SK-N-SH (cell line): ENCODE data around the gene SIRPA. TPM values are rescaled to one million over a fixed set of nuclear protein-coding genes. Genes with fewer than 3 reads are reported as not detected.

Experiments used
- CTCF ChIA-PET: fragments of 300-600, 350-600 bp; formaldehyde crosslinking; extraction: SDS; loops from one replicate; lab custom pipeline; 2021; lab: Yijun Ruan, JAX
- POLR2A ChIA-PET: fragments of 350-600 bp; sonication (Branson Sonifier 250); formaldehyde crosslinking; extraction: SDS; loops from one replicate; lab custom pipeline; 2020; ENCODE audit warnings: antibody characterized with exemption, inconsistent platforms; lab: Yijun Ruan, JAX
- DNase-seq: peaks from one replicate; pipeline ENCODE4 v3.0.0; 2012
- H2AFZ ChIP-seq: fragments of 200-600 bp; sonication (generic); 2 replicates; pipeline ENCODE4 v1.8.1; 2016; ENCODE audit warnings: antibody characterized with exemption, mild to moderate bottlenecking, low read depth
- H3F3A ChIP-seq: fragments of 200-600 bp; sonication (generic); replicated peaks from 2 replicates; pipeline ENCODE3; 2016; ENCODE audit warnings: antibody characterized with exemption, mild to moderate bottlenecking; ENCODE audit not compliant: insufficient read depth
- H3K27ac ChIP-seq, 2 experiments: fragments of 200-500 bp in 1 of 2; fragments of 200-600 bp in 1 of 2; sonication (Bioruptor generic) in 1 of 2; sonication (generic), shearing (Covaris generic) in 1 of 2; 2 replicates each; pipeline versions ENCODE4 v1.5.1 to v1.6.1; 2014 to 2016; ENCODE audit warnings: low read depth in 2 of 2, inconsistent platforms in 1 of 2, low read length in 1 of 2, mild to moderate bottlenecking in 1 of 2, mixed read lengths in 1 of 2
- H3K27me3 ChIP-seq: fragments of 200-600 bp; sonication (generic), shearing (Covaris generic); 2 replicates; pipeline ENCODE4 v1.6.1; 2016; ENCODE audit warnings: mixed run types; ENCODE audit not compliant: insufficient read depth
- H3K36me3 ChIP-seq, 2 experiments: fragments of 200-500 bp in 1 of 2; fragments of 200-600 bp in 1 of 2; sonication (Bioruptor generic) in 1 of 2; sonication (generic) in 1 of 2; replicated peaks in 1 of 2; 2 replicates each; pipeline versions ENCODE3 to v1.5.1; 2014 to 2016; ENCODE audit warnings: low read length in 1 of 2, mild to moderate bottlenecking in 1 of 2; ENCODE audit not compliant: insufficient read depth in 2 of 2, control insufficient read depth in 1 of 2
- H3K4me1 ChIP-seq, 2 experiments: fragments of 200-500 bp in 1 of 2; fragments of 200-600 bp in 1 of 2; sonication (Bioruptor generic) in 1 of 2; sonication (generic), shearing (Covaris generic) in 1 of 2; 2 replicates each; pipeline versions ENCODE4 v1.5.1 to v1.6.1; 2014 to 2016; ENCODE audit warnings: low read depth in 1 of 2, low read length in 1 of 2, mixed run types in 1 of 2; ENCODE audit not compliant: insufficient read depth in 2 of 2, control insufficient read depth in 1 of 2
- H3K4me2 ChIP-seq: fragments of 200-600 bp; sonication (generic), shearing (Covaris generic); 2 replicates; pipeline ENCODE4 v1.6.1; 2017; ENCODE audit warnings: mixed run types
- H3K4me3 ChIP-seq, 2 experiments: fragments of 200-500 bp in 1 of 2; fragments of 200-600 bp in 1 of 2; sonication (Bioruptor generic) in 1 of 2; sonication (generic), shearing (Covaris generic) in 1 of 2; 2 replicates each; pipeline versions ENCODE4 v1.5.1 to v1.8.1; 2014 to 2016; ENCODE audit warnings: low read depth in 2 of 2, inconsistent platforms in 1 of 2, low read length in 1 of 2, mild to moderate bottlenecking in 1 of 2, mixed read lengths in 1 of 2, moderate library complexity in 1 of 2
- H3K79me2 ChIP-seq: fragments of 200-600 bp; sonication (generic); 2 replicates; pipeline ENCODE4 v1.8.1; 2017; ENCODE audit warnings: mild to moderate bottlenecking; ENCODE audit not compliant: insufficient read depth
- H3K9ac ChIP-seq: fragments of 200-600 bp; sonication (generic); 2 replicates; pipeline ENCODE4 v1.6.1; 2017; ENCODE audit warnings: mixed run types
- H3K9me2 ChIP-seq: fragments of 200-600 bp; sonication (generic); 2 replicates; pipeline ENCODE4 v1.6.1; 2017; ENCODE audit warnings: mixed run types
- H3K9me3 ChIP-seq: fragments of 200-600 bp; sonication (generic); 2 replicates; pipeline ENCODE4 v1.6.1; 2017; ENCODE audit warnings: mixed run types, mild to moderate bottlenecking, moderate library complexity
- H4K20me1 ChIP-seq: fragments of 200-600 bp; sonication (generic); 2 replicates; pipeline ENCODE4 v1.6.1; 2017; ENCODE audit warnings: mild to moderate bottlenecking, mixed run types; ENCODE audit not compliant: insufficient read depth
- FOSL2 ChIP-seq: IDR thresholded peaks from 2 replicates; pipeline ENCODE4 v1.4.0; 2012; ENCODE audit warnings: low read depth, mild to moderate bottlenecking, moderate library complexity, borderline replicate concordance
- FOXJ3 ChIP-seq: sonication (generic); formaldehyde crosslinking; IDR thresholded peaks from 2 replicates; pipeline ENCODE4 v1.5.1; 2020; ENCODE audit warnings: mild to moderate bottlenecking, missing genetic modification reagents
- GABPA ChIP-seq: IDR thresholded peaks from 2 replicates; pipeline ENCODE4 v1.4.0; 2012; ENCODE audit warnings: low read depth, mild to moderate bottlenecking
- GATA2 ChIP-seq: sonication (generic); formaldehyde crosslinking; IDR thresholded peaks from 2 replicates; pipeline ENCODE4 v1.5.0; 2020; ENCODE audit warnings: mild to moderate bottlenecking, missing genetic modification reagents
- POLR2AphosphoS5 ChIP-seq: IDR thresholded peaks from 2 replicates; pipeline ENCODE4 v1.6.1; 2012; ENCODE audit warnings: low read depth, low read length
- RCOR1 ChIP-seq: fragments of 150-350 bp; IDR thresholded peaks from 2 replicates; pipeline ENCODE4 v1.6.1; 2017; ENCODE audit warnings: antibody characterized with exemption, low read length
- RFX5 ChIP-seq: IDR thresholded peaks from 2 replicates; pipeline ENCODE4 v1.6.1; 2012; ENCODE audit warnings: mild to moderate bottlenecking, improper control_type of control experiment, low read length
- RXRA ChIP-seq: IDR thresholded peaks from 2 replicates; pipeline ENCODE4 v1.4.0; 2012; ENCODE audit warnings: low read depth, mild to moderate bottlenecking, borderline replicate concordance
- SIN3A ChIP-seq: IDR thresholded peaks from 2 replicates; pipeline ENCODE4 v1.6.1; 2012; ENCODE audit warnings: low read depth, mild to moderate bottlenecking, low read length, moderate library complexity, borderline replicate concordance
- SMC3 ChIP-seq: IDR thresholded peaks from 2 replicates; pipeline ENCODE4 v1.6.1; 2012; ENCODE audit warnings: low read depth, low read length, improper control_type of control experiment
- TCF12 ChIP-seq: IDR thresholded peaks from 2 replicates; pipeline ENCODE4 v1.4.0; 2012
- YY1 ChIP-seq: IDR thresholded peaks from 2 replicates; pipeline ENCODE4 v1.4.0; 2012; ENCODE audit warnings: low read depth, mild to moderate bottlenecking
- polyA plus RNA-seq, 3 experiments: library from polyadenylated mRNA; depleted of rRNA; stranded (reverse); fragments of >200 nt; gene quantifications; 2 replicates each; pipeline ENCODE4 v1.2.3, GENCODE V29; 2012
- TF ChIP-seq, protein P1 (sequence below): IDR thresholded peaks from 2 replicates; pipeline ENCODE4 v1.6.1; 2012; ENCODE audit warnings: mild to moderate bottlenecking, low read depth, low read length, moderate library complexity
- TF ChIP-seq, protein P2 (sequence below): IDR thresholded peaks from 2 replicates; pipeline ENCODE4 v1.4.0; 2012; ENCODE audit warnings: low read depth, borderline replicate concordance
- TF ChIP-seq, protein P3 (sequence below): fragments of 150-350 bp; IDR thresholded peaks from 2 replicates; pipeline ENCODE4 v1.6.1; 2017; ENCODE audit warnings: antibody characterized with exemption, low read length, low read depth, borderline replicate concordance
- TF ChIP-seq, protein P4 (sequence below): IDR thresholded peaks from 2 replicates; pipeline ENCODE4; 2012
- TF ChIP-seq, protein P5 (sequence below): fragments of 200-600 bp; sonication (generic); IDR thresholded peaks from 2 replicates; pipeline ENCODE4 v1.6.1; 2017; ENCODE audit warnings: antibody characterized with exemption, mild to moderate bottlenecking, moderate library complexity
- TF ChIP-seq, protein P6 (sequence below): IDR thresholded peaks from 2 replicates; pipeline ENCODE4 v1.4.0; 2012; ENCODE audit warnings: low read depth
- TF ChIP-seq, protein P7 (sequence below): fragments of 150-350 bp; IDR thresholded peaks from 2 replicates; pipeline ENCODE4 v1.6.1; 2016; ENCODE audit warnings: mild to moderate bottlenecking, low read depth, low read length

SIRPA gene
- polyA plus RNA-seq, 1 of the 3 experiments (the other 2 are of a cell fraction), result 9.1 TPM

DNA sequence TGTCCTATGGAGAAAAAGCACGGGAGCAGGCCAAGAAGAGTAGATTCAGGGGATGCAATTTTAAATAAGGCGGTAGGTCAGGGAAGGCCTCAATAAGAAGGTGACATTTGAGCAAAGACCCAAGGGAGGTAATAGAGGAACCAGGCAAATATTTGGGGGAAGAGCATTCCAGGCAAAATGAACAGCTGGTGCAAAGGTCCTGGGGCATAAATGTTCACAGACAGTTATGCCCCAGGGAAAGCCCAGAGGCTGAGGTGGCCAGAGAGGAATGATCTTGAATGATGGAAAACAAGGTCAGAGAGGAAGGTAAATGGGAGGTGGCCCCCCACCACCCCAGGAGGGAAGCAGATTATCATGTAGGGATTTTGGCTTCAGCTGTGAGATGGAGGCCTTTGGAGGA lies 47.4 kb upstream of the SIRPA start (continued):
- TF ChIP-seq, protein P1, sequence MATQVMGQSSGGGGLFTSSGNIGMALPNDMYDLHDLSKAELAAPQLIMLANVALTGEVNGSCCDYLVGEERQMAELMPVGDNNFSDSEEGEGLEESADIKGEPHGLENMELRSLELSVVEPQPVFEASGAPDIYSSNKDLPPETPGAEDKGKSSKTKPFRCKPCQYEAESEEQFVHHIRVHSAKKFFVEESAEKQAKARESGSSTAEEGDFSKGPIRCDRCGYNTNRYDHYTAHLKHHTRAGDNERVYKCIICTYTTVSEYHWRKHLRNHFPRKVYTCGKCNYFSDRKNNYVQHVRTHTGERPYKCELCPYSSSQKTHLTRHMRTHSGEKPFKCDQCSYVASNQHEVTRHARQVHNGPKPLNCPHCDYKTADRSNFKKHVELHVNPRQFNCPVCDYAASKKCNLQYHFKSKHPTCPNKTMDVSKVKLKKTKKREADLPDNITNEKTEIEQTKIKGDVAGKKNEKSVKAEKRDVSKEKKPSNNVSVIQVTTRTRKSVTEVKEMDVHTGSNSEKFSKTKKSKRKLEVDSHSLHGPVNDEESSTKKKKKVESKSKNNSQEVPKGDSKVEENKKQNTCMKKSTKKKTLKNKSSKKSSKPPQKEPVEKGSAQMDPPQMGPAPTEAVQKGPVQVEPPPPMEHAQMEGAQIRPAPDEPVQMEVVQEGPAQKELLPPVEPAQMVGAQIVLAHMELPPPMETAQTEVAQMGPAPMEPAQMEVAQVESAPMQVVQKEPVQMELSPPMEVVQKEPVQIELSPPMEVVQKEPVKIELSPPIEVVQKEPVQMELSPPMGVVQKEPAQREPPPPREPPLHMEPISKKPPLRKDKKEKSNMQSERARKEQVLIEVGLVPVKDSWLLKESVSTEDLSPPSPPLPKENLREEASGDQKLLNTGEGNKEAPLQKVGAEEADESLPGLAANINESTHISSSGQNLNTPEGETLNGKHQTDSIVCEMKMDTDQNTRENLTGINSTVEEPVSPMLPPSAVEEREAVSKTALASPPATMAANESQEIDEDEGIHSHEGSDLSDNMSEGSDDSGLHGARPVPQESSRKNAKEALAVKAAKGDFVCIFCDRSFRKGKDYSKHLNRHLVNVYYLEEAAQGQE, result no peak
- TF ChIP-seq TCF12 (no peak), SMC3 (no peak), SIN3A (no peak), FOXJ3 (no peak)
- TF ChIP-seq, protein P2, sequence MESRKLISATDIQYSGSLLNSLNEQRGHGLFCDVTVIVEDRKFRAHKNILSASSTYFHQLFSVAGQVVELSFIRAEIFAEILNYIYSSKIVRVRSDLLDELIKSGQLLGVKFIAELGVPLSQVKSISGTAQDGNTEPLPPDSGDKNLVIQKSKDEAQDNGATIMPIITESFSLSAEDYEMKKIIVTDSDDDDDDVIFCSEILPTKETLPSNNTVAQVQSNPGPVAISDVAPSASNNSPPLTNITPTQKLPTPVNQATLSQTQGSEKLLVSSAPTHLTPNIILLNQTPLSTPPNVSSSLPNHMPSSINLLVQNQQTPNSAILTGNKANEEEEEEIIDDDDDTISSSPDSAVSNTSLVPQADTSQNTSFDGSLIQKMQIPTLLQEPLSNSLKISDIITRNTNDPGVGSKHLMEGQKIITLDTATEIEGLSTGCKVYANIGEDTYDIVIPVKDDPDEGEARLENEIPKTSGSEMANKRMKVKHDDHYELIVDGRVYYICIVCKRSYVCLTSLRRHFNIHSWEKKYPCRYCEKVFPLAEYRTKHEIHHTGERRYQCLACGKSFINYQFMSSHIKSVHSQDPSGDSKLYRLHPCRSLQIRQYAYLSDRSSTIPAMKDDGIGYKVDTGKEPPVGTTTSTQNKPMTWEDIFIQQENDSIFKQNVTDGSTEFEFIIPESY, result no peak
- TF ChIP-seq, protein P3, sequence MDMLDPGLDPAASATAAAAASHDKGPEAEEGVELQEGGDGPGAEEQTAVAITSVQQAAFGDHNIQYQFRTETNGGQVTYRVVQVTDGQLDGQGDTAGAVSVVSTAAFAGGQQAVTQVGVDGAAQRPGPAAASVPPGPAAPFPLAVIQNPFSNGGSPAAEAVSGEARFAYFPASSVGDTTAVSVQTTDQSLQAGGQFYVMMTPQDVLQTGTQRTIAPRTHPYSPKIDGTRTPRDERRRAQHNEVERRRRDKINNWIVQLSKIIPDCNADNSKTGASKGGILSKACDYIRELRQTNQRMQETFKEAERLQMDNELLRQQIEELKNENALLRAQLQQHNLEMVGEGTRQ, result no peak

DNA sequence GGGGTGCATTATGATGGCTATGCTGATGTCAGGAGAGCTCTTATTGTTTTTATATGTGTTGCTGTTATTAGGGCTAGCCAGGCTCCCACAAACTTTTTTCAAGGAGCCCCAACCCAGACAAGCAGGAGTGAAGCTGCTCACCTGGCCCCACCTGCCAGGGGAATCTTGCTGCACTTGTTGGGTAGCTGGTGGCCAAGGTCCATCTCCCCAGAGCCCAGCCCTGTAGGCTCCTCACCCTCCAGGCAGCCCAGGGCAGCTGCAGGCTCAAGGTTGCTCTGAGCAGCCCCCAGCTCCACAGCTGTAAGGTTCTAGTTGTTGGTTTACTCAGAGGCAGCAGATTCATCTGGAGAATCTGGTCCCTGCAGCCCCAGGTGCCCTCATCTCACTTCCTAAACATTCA lies 46.8 kb upstream of the SIRPA start:
- H2AFZ ChIP-seq, result no peak overlapping the region
- no peaks in the 10 kb centered on the region for H3K27me3 ChIP-seq
- H3K9ac ChIP-seq, result no peak overlapping the region
- H3K4me3 ChIP-seq, result no peak overlapping the region
- DNase-seq, result no peak
- peaks cover 3 to 17% of the 10 kb centered on the region in 2 experiments; a peak in 2 of 4 replicates for H3K4me1 ChIP-seq
- no peaks in the 10 kb centered on the region for H3K9me3 ChIP-seq
- H4K20me1 ChIP-seq, result no peaks in the 10 kb centered on the region
- ChIA-PET POLR2A (no interaction called here), CTCF (interaction anchor here (1.2 kb wide), 1 partner anchor 19 kb away, joined by 3 read pairs; no protein-coding TSS in a partner anchor)
- no peaks in the 10 kb centered on the region for H3K79me2 ChIP-seq
- no peak overlapping the region for H3K4me2 ChIP-seq
- no peaks in the 10 kb centered on the region for H3F3A ChIP-seq
- H3K27ac ChIP-seq, result no peak overlapping the region
- H3K36me3 ChIP-seq, result no peaks in the 10 kb centered on the region
- H3K9me2 ChIP-seq, result no peaks in the 10 kb centered on the region
- TF ChIP-seq YY1 (no peak), TCF12 (no peak), FOSL2 (no peak), GATA2 (CRISPR knock-in tag) (no peak), GABPA (no peak), RFX5 (no peak), POLR2AphosphoS5 (no peak), RCOR1 (no peak), RXRA (no peak), FOXJ3 (no peak)
- TF ChIP-seq, protein P4, sequence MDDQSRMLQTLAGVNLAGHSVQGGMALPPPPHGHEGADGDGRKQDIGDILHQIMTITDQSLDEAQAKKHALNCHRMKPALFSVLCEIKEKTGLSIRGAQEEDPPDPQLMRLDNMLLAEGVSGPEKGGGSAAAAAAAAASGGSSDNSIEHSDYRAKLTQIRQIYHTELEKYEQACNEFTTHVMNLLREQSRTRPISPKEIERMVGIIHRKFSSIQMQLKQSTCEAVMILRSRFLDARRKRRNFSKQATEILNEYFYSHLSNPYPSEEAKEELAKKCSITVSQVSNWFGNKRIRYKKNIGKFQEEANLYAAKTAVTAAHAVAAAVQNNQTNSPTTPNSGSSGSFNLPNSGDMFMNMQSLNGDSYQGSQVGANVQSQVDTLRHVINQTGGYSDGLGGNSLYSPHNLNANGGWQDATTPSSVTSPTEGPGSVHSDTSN, result no peak
- TF ChIP-seq, protein P5, sequence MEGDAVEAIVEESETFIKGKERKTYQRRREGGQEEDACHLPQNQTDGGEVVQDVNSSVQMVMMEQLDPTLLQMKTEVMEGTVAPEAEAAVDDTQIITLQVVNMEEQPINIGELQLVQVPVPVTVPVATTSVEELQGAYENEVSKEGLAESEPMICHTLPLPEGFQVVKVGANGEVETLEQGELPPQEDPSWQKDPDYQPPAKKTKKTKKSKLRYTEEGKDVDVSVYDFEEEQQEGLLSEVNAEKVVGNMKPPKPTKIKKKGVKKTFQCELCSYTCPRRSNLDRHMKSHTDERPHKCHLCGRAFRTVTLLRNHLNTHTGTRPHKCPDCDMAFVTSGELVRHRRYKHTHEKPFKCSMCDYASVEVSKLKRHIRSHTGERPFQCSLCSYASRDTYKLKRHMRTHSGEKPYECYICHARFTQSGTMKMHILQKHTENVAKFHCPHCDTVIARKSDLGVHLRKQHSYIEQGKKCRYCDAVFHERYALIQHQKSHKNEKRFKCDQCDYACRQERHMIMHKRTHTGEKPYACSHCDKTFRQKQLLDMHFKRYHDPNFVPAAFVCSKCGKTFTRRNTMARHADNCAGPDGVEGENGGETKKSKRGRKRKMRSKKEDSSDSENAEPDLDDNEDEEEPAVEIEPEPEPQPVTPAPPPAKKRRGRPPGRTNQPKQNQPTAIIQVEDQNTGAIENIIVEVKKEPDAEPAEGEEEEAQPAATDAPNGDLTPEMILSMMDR, result no peak
- TF ChIP-seq, protein P6, sequence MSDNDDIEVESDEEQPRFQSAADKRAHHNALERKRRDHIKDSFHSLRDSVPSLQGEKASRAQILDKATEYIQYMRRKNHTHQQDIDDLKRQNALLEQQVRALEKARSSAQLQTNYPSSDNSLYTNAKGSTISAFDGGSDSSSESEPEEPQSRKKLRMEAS, result no peak
- TF ChIP-seq, protein P3, result no peak
- TF ChIP-seq, protein P7, sequence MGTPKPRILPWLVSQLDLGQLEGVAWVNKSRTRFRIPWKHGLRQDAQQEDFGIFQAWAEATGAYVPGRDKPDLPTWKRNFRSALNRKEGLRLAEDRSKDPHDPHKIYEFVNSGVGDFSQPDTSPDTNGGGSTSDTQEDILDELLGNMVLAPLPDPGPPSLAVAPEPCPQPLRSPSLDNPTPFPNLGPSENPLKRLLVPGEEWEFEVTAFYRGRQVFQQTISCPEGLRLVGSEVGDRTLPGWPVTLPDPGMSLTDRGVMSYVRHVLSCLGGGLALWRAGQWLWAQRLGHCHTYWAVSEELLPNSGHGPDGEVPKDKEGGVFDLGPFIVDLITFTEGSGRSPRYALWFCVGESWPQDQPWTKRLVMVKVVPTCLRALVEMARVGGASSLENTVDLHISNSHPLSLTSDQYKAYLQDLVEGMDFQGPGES, result no peak
